Stimulated activated CD8-positive, alpha-beta memory T cell treated with anti-CD3 and anti-CD28 coated beads, Interleukin-7, amount 100 ng/mL, for 24 hours (primary cell): ENCODE measurements around the gene LCE3A.
"Not testable (repeated sequence)": the region's sequence is repeated elsewhere in the genome, so short reads cannot be mapped to it uniquely, and the experiment has no call there.

Source experiments
- DNase-seq: peaks from one replicate; pipeline ENCODE4 v3.0.0-alpha.2; 2020; ENCODE audit warnings: low read depth

The LCE3A gene, protein sequence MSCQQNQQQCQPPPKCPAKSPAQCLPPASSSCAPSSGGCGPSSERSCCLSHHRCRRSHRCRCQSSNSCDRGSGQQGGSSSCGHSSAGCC

DNA sequence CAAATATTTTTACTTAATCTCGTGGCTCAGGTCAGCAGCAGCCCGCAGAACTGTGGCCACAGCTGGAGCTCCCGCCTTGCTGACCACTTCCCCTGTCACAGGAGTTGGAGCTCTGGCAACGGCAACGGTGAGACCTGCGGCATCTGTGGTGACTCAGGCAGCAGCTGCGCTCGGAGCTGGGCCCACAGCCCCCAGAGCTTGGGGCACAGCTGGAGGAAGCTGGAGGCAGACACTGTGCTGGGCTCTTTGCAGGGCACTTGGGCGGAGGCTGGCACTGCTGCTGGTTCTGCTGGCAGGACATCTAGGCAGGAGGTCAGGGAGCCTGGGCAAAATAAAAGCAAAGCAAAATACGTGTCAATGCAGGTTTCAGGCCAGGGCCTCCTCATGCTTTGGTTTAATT is at the start of gene LCE3A:
Gene LCE3A (minus strand): TSS at position 301 of the 400 bp plus-strand sequence. CDS start 0 bp downstream, at position 301.
- no peak for DNase-seq

DNA sequence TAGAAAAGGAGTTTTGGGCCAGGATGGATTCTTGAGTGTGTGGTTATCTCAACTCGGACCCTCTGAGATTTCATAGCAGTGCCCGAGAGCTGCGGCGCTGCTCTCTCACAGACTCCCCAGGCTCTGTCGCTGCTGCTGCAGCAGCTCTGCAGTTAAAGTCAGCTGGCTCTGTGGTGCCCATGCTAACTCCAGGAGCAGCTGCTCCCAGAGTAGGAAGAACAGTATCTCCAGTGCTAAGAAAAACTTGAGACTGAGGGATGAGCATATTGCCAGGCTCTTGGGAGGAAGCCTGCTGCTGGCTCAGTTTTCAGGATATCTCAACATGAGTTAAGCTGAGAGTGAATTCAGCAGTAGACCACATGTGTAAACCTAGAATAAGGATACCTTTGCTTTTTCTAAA is 44.7 kb upstream of the LCE3A start:
- DNase-seq: no peak

DNA sequence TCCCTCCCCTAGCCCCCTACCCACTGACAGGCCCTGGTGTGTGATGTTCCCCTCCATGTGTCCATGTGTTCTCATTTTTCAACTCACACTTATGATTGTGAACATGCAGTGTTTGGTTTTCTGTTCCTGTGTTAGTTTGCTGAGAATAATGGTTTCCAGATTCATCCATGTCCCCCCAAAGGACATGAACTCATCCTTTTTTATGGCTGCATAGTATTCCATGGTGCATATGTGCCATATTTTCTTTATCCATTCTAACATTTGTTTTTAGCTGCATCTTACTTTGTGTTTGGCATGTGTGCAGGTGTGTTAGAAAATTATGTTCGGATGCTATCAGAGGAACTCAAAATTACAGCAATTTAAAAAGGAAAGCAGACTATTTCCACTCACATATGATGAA is 43.3 kb upstream of the LCE3A start:
- not testable (repeated sequence) for DNase-seq

DNA sequence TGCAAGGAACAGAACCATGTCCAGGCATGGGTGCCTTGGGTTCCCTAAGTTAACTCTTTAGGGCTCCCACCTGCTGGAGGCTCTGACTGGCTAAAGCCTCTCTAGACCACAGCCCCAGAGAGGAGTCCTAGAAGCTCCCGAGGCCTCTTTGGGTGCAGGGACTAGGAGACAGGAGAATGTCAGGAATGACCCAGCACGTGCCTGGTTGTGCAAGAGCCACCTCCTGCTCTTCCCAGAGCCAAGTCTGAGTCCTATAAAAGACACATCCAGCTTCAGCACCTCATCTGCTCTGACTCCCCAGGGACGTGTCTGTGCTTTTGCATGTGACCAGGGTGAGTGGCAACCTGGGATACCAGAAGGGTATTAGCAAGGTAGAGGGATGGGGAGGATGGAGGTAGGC is 40.2 kb upstream of the LCE3A start, which contains the start of gene LCE2D:
Gene LCE2D (plus strand): TSS at position 283 of the 400 bp plus-strand sequence. CDS start 726 bp downstream, outside the sequence.
- no peak for DNase-seq

DNA sequence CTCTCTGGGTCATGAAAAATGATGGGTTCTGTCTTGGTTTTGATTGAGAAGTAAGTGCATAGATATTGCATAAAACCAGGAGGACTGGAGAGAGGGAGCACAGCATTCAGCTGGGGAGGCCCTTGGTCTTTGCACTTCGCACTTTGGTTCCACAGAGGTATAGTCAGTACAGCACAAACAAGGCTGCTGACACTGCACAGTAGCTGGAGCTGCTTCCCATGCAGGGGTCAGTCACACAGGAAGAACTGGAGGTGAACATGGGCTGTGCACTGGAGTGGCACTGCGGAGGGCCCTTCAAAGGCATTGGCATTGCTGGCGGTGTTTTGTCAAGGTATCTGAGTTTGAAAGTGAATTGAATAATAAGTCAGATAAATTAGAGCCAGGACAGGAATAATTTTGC is 35.7 kb upstream of the LCE3A start:
- no peak for DNase-seq

DNA sequence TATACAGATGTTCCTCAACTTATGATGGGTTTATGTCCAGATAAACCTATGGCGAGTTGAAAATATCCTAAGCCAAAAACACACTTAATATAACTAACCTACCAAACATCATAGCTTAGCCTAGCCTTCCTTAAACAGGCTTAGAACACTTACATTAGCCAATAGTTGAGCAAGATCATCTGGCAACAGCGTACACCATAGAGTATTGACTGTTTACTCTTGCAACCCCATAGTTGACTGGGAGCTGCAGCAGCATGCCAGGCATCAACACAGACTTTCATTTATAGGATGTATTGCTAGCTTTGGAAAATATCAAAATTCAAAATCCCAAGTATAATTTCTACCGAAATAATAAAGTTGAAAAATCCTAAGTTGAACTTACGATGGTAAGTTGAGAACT is 34.8 kb upstream of the LCE3A start:
- no peak for DNase-seq

DNA sequence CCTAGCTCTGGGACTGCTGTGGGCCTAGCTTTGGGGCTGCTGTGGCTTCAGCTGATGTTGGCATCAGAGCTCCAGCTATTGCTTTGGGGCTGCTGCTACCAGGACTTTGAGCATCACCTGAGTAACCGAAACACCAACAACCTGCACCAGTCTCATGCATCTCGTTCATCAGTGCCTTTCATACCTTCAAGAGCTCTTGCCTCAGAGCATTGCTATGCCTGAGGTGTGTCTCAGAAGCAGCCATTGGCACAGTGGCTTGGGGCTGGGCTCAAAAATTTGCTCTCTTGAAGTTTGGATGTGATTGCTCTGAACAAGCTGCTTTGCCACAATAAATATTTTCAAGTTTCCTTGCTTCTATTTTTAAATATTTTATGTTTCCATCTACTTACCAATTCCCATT is 33.6 kb upstream of the LCE3A start:
- DNase-seq: no peak

DNA sequence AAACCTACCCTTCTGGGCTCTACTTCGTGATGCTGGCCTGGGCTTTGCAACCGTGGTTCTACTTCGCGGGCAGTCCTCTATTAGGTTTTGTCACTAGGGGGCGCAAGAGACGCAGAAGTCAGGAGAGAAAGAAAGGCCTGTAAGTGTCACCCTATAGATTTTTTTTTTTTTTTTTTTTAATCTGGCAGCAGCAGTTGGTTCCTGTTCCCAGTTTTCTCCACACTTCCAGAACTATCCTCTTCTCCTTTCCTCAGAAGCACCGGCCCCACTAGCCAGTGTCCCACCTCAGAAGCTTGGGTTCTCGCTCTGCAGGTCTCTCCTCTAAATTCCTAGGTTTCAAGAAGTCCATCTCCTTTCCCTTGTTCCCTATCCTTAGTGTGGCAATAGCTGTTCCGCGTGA is 31.2 kb upstream of the LCE3A start:
- peak; percentile 10 for DNase-seq

DNA sequence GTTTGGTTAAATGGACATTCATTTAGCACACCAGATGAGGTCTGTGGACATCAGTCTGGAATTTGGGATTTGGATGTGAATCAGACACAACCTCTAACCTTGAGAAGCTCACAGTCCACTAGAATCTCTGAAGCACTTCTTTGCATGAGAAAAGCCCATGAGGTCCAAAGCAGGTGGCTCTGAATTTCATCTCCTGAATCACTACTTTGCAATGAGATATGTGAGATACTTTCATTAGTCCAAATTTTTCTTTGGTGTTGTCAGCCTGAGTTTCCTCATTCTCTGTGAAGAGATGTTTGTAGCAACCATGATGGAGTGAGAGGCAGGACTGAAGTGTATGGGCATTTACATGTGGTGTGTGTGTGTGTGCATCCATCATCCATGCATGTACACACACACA is 23.8 kb upstream of the LCE3A start:
- DNase-seq: no peak

DNA sequence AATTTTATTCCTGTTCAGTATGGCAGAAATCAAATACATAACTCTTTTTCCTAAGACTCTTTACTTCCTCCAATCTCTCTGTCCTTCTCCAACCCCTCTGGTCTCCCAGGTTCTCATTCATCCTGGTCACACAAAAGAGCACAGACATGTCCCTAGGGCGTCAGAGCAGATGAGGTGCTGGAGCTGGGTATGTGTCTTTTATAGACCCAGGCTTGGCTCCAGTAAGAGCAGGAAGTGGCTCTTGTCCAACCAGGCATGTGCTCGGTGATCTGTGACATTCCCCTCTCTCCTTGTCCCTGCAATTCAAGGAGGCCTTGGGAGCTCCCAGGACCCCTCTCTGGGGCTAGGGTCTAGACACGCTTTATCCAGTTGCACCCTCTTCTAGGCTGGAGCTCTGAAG is 22.2 kb upstream of the LCE3A start:
- DNase-seq: no peak

DNA sequence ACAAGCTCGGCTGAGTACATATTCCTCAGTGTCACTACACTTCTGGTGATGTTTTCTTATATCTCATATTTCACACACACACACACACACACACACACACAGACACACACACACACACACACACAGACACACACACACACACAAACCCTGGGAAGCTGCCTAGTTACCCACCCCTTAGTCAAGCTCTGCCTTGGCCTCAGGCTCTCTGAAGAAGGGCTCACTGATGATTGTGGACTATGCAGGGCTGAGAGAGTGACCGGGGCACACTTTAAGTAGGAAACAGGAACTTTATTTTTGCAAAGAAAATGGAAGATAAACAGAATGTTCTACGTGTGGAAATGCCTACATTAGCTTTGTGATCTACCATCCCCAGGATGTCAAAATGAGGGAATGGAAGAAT is 21.0 kb upstream of the LCE3A start:
- no peak for DNase-seq

DNA sequence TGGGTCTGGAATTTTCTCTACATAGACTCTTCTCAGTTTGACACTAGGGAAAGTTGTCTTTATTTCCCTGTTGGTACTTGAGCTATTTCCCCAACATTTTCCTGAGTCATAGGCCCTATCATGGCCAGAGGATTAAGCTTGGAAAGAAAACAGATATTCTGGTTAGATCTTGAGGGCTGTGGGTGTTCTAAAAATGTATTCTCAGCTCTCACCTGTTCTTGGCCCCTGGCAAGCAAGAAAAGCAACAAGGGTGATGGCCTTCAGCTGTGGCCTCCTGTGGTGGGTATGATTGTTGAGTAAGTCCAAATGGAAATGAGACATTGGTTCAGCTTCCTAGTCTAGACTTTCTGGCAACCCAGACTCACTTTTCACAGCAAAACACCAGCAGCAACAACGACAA is 17.4 kb upstream of the LCE3A start:
- DNase-seq: no peak

DNA sequence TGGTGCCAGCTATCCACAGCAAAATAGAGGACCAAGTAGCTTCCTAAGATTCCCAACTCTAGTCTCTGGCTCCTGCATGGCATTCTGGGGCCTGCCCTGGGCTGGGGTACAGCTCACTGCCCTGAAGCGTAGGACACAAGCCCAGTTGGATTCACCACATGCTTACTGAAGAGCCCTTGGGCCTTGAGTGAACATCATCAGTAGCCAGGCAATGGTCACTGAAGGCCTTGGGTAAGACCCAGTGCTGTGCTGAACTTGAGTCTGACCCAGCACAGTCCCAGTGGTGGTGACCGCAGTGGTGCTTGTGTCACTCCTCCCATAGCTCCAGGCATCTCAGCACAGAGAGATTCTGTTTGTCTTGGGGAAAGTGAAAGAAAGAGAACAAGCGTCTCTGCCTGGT is 7.7 kb upstream of the LCE3A start:
- no peak for DNase-seq

DNA sequence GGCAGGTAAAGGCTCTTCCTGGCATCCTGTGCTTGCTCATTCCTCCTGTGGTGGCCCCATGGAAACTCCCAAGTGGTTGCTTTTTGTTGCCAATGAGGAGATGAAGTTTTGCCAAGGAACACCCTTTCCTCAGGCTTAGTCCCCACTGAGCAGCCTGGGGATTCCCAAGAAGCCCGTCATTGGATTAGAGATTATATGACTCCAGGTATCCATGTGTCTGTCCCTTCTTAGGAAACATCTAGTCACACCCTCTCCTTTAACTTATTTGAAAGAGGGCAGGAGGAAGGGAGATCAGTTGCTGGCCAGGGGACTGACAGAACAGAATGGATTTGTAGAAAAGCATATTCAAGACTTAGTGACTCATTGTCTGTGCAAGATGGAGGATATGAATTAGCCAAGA is 3.8 kb upstream of the LCE3A start:
- no peak for DNase-seq

DNA sequence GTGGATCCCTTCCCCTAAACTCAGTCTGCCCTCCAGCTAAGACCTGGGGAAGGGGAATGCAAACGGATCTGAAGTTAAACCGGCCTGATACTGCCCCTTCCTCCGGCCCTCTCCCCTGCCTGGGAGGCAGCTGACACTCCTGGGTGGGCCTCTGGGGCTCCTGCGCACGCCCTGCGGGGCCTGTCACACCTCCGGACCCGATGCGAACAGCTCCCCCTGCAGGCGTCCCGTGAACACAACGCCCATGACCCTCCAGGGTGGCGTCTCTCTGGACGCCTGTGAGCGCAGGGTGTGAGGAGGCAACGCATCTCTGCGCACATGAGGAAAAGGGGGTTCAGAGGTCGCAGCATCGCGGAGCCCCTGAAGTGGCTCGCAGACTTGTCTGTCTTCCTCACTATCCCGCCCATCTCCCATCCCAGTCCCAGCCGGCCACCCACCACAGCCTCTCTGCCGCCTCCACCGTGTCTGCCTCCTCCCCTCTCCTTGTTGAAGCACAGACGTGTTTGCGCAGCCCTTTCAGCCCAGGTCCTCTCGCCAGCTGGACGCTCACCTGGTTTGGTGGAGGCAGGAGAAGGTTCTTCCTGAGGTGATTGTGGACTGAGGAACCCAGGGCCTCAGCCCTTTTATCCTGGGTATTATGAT is 421 bp upstream of the LCE3A start:
- no peak for DNase-seq

DNA sequence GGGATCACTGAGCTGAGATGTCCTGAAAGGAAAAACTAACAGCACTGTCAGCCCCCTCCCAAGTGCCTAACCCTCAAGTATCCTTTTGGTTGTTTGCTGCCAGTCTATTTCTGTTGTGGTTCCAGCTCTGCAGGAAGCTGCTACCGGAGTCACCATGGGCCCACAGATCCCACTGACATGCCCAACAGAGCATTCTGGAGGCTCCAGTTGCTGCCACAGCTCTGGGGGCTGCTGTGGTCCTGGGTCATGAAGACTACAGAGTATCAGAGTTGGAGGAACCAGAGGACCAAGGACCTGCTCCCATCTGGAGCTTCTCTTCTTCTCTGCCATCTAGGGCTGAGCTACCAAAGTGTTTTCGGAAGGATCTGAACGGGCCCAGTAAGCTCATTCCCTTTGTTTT is 910 bp downstream of the LCE3A start:
- DNase-seq: no peak

DNA sequence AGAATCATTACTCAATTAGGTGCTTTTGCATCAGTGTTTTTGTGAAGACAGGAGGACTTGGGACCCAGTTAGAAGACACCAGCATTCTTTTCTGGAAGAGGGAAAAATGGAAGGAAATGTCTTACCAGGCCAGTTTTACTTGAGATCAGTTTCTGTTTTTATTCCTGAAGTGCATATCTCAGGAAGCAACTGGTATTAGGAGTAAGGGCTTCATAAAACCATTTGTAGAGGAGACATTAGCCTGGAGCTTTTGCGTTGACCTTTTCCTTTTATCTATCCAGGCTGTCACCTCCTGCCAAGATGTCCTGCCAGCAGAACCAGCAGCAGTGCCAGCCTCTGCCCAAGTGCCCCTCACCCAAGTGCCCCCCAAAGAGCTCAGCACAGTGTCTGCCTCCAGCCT is 9.4 kb downstream of the LCE3A start, which contains the start of gene LCE3B:
Gene LCE3B (plus strand): TSS at position 301 of the 400 bp plus-strand sequence. CDS start 0 bp downstream, at position 301.
- no peak for DNase-seq

DNA sequence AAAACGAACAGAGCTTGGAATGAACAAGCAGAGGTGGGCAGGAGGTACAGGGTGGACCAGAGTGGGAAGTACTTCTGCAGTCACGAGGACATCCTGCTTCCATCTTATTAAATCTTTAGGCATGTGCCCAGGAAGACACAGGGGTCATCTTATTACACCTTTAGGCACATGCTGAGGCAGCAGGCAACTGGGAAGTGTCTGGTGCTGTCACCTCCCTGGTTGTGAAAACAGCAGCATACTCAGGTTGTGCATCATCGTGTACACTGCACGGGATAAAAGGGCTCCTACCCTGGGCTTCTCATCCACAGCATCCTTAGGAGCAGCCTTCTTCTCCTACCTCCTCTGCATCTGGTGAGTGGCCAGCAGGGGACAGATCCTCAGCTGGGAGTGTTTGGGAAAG is 23.0 kb downstream of the LCE3A start, which contains the start of gene LCE3C:
Gene LCE3C (plus strand): TSS at position 301 of the 400 bp plus-strand sequence. CDS start 498 bp downstream, outside the sequence.
- no peak for DNase-seq

DNA sequence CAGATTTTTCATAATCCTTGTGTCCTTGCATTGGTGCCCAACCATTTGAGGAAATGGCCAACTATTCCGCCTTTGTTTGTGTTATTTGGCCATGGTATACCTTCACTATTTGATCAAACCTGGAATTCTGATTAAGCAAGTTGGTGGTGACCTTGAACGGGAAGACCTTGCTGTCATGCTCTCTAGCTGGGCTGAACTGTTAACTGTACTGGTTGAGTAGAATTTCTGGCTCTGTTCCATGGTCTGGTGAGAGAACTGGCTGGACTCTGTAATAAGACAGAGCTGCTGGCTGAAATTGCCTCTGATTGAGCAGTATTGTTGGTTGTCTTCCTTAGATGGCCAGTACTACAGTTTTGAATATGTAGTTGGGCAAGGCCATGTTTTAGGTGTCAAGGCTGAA is 25.9 kb downstream of the LCE3A start:
- DNase-seq: no peak

DNA sequence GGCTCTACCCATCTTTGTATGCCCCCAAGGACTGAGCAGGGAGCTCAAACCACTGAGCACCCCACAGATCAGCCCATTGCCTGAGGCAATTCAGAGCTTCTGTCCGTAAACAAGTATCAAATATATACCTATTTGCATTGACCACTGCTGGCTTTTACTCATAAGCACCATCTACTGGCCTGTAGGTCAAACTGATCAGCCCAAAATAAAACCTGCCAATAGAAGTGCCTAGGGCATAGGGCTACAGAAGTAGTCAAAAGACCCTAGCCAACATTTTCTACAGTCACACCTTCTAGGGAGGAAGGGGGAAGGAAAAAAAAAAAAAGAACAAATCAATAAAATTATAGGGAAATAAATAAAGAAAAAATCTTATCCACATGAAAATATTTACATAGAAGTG is 37.3 kb downstream of the LCE3A start:
- no peak for DNase-seq

DNA sequence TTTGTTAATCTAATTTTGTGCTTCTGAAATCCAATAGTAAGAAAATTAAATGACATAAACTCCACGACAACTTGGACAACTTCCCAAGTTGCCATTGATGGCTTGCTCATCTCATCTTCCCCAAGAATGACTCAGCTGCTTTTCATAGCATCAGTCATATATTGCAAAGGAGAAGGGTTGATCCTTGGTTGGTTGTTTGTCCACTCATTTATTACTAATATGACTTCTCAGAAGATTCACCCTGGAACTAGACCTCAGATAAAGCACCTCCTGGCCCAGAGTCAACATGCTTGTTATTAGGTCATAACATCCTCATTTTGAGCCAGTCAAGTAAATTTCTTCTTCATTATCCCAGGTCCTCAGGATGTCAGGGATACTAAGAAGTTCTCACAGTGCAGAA is 40.3 kb downstream of the LCE3A start:
- no peak for DNase-seq

DNA sequence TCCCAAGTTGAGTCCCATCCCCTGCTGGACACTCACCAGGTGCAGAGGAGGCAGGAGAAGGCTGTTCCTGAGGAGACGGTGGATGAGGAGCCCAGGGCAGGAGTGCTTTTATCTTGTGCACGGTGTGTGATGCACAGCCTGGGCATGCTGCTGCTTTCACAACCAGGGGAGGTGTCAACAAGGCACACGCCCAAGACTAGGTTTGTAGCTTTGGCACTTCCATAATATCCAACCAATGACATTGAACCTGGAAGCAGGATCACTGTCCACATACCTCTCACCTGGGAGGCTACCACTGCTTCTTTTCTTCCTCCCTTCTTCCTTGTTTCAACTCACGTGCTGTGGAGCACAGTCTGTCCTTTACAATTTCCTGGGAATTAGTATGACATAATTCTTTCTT is 42.5 kb downstream of the LCE3A start, which contains the start of gene LCE3D:
Gene LCE3D (minus strand): TSS at position 84 of the 400 bp plus-strand sequence. CDS start 580 bp downstream, outside the sequence.
- DNase-seq: no peak

DNA sequence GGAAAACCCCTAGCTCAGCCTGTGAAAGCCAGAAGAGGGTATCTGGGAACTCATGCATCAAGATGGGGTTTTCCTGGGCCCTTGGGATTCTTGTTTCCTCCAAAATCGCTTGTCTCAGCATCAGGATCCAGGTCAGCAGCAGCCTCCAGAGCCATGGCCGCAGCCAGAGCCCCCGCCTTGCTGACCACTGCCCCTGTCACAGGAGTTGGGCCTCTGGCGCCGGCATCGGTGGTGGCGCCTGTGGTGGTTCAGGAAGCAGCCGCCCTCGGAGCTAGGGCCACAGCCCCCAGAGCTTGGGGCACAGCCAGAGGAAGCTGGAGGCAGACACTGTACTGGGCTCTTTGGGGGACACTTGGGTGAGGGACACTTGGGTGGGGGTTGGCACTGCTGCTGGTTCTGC is 43.4 kb downstream of the LCE3A start:
- not testable (repeated sequence) for DNase-seq

DNA sequence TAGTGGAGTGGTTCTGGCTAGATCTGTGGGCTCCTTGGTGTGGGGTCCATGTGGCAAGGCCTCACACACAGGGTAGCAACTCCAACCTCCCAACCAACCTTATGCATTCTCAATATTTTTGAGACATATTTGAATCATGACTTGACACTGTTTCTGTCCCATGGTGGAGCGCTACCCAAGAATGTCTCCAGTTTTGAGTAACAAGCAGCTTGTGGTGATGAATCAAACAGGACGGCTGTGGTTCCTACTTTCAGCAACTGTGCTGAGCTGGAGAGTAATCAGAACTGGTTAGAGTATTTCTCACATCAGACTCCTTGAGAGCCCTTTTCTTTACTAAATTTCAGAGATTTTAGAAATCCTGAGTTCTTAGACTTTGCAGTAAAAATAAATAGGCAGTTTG is 45.7 kb downstream of the LCE3A start:
- no peak for DNase-seq
